Measurements from ENCODE around the gene STXBP4.

STXBP4 gene

GRCh38 chr17:54941285-54941684, 27.3 kb upstream of the STXBP4 start:
- Histone ChIP-seq H3K36me3 (ENCODE audit: control insufficient read depth in 1 of 2, insufficient read depth in 2 of 2, low read length in 2 of 2) (peaks cover 0 to 25% of the 10 kb centered on the region in 2 donors), H3K27ac (ENCODE audit: low read depth, low read length) (no peak overlapping the region), H3K9me3 (ENCODE audit: control insufficient read depth in 1 of 2, low read length in 2 of 2) (no peaks in the 10 kb centered on the region), H3K4me1 (ENCODE audit: control insufficient read depth in 1 of 2, insufficient read depth in 2 of 2, low read length in 2 of 2) (peaks cover 0 to under 1% of the 10 kb centered on the region in 2 donors), H3K27me3 (ENCODE audit: control insufficient read depth in 1 of 2, insufficient read depth in 2 of 2, low read length in 2 of 2) (no peaks in the 10 kb centered on the region), H3K4me3 (ENCODE audit: low read depth in 1 of 2, low read length in 2 of 2) (no peak overlapping the region), H3K9ac (ENCODE audit: low read depth in 1 of 2, low read length in 2 of 2) (no peak overlapping the region)

- H3K9ac ChIP-seq (ENCODE audit: low read depth in 1 of 2, low read length in 2 of 2), result no peak overlapping the region
- H3K9me3 ChIP-seq (ENCODE audit: control insufficient read depth in 1 of 2, low read length in 2 of 2), result no peaks in the 10 kb centered on the region
- H3K27ac ChIP-seq (ENCODE audit: low read depth, low read length), result no peak overlapping the region
- no peak overlapping the region for H3K4me3 ChIP-seq (ENCODE audit: low read depth in 1 of 2, low read length in 2 of 2)
- peaks cover 10 to 31% of the 10 kb centered on the region in 2 donors for H3K4me1 ChIP-seq (ENCODE audit: control insufficient read depth in 1 of 2, insufficient read depth in 2 of 2, low read length in 2 of 2)
- H3K36me3 ChIP-seq (ENCODE audit: control insufficient read depth in 1 of 2, insufficient read depth in 2 of 2, low read length in 2 of 2), result peaks cover 0 to 10% of the 10 kb centered on the region in 2 donors
- no peaks in the 10 kb centered on the region for H3K27me3 ChIP-seq (ENCODE audit: control insufficient read depth in 1 of 2, insufficient read depth in 2 of 2, low read length in 2 of 2)
These were observed 23.8 kb upstream of the STXBP4 start for GRCh38 chr17:54944796-54945195.

- Histone ChIP-seq H3K9ac (ENCODE audit: low read depth in 1 of 2, low read length in 2 of 2) (no peak overlapping the region), H3K9me3 (ENCODE audit: control insufficient read depth in 1 of 2, low read length in 2 of 2) (no peaks in the 10 kb centered on the region), H3K27me3 (ENCODE audit: control insufficient read depth in 1 of 2, insufficient read depth in 2 of 2, low read length in 2 of 2) (no peaks in the 10 kb centered on the region), H3K4me3 (ENCODE audit: low read depth in 1 of 2, low read length in 2 of 2) (no peak overlapping the region), H3K27ac (ENCODE audit: low read depth, low read length) (no peak overlapping the region), H3K36me3 (ENCODE audit: control insufficient read depth in 1 of 2, insufficient read depth in 2 of 2, low read length in 2 of 2) (peaks cover 0 to 8% of the 10 kb centered on the region in 2 donors), H3K4me1 (ENCODE audit: control insufficient read depth in 1 of 2, insufficient read depth in 2 of 2, low read length in 2 of 2) (peaks cover 10 to 34% of the 10 kb centered on the region in 2 donors)
These were observed 23.3 kb upstream of the STXBP4 start for GRCh38 chr17:54945231-54945630.

GRCh38 chr17:54945671-54946070, 22.9 kb upstream of the STXBP4 start:
- Histone ChIP-seq H3K9me3 (ENCODE audit: control insufficient read depth in 1 of 2, low read length in 2 of 2) (no peaks in the 10 kb centered on the region), H3K9ac (ENCODE audit: low read depth in 1 of 2, low read length in 2 of 2) (no peak overlapping the region), H3K27me3 (ENCODE audit: control insufficient read depth in 1 of 2, insufficient read depth in 2 of 2, low read length in 2 of 2) (no peaks in the 10 kb centered on the region), H3K4me3 (ENCODE audit: low read depth in 1 of 2, low read length in 2 of 2) (no peak overlapping the region), H3K4me1 (ENCODE audit: control insufficient read depth in 1 of 2, insufficient read depth in 2 of 2, low read length in 2 of 2) (peaks cover 12 to 38% of the 10 kb centered on the region in 2 donors), H3K36me3 (ENCODE audit: control insufficient read depth in 1 of 2, insufficient read depth in 2 of 2, low read length in 2 of 2) (peaks cover 2 to 8% of the 10 kb centered on the region in 2 donors), H3K27ac (ENCODE audit: low read depth, low read length) (no peak overlapping the region)

- H3K4me1 ChIP-seq (ENCODE audit: control insufficient read depth in 1 of 2, insufficient read depth in 2 of 2, low read length in 2 of 2), result peaks cover 16 to 41% of the 10 kb centered on the region in 2 donors
- H3K9ac ChIP-seq (ENCODE audit: low read depth in 1 of 2, low read length in 2 of 2), result no peak overlapping the region
- no peaks in the 10 kb centered on the region for H3K9me3 ChIP-seq (ENCODE audit: control insufficient read depth in 1 of 2, low read length in 2 of 2)
- H3K27me3 ChIP-seq (ENCODE audit: control insufficient read depth in 1 of 2, insufficient read depth in 2 of 2, low read length in 2 of 2), result no peaks in the 10 kb centered on the region
- H3K4me3 ChIP-seq (ENCODE audit: low read depth in 1 of 2, low read length in 2 of 2), result no peak overlapping the region
- no peak overlapping the region for H3K27ac ChIP-seq (ENCODE audit: low read depth, low read length)
- peaks cover 4 to 8% of the 10 kb centered on the region in 2 donors for H3K36me3 ChIP-seq (ENCODE audit: control insufficient read depth in 1 of 2, insufficient read depth in 2 of 2, low read length in 2 of 2)
These were observed 21.2 kb upstream of the STXBP4 start for GRCh38 chr17:54947396-54947795.

GRCh38 chr17:54948380-54948779, 20.2 kb upstream of the STXBP4 start:
- Histone ChIP-seq H3K4me3 (ENCODE audit: low read depth in 1 of 2, low read length in 2 of 2) (no peak overlapping the region), H3K9ac (ENCODE audit: low read depth in 1 of 2, low read length in 2 of 2) (no peak overlapping the region), H3K9me3 (ENCODE audit: control insufficient read depth in 1 of 2, low read length in 2 of 2) (no peaks in the 10 kb centered on the region), H3K4me1 (ENCODE audit: control insufficient read depth in 1 of 2, insufficient read depth in 2 of 2, low read length in 2 of 2) (peaks cover 16 to 41% of the 10 kb centered on the region in 2 donors), H3K36me3 (ENCODE audit: control insufficient read depth in 1 of 2, insufficient read depth in 2 of 2, low read length in 2 of 2) (peaks cover 4 to 15% of the 10 kb centered on the region in 2 donors), H3K27me3 (ENCODE audit: control insufficient read depth in 1 of 2, insufficient read depth in 2 of 2, low read length in 2 of 2) (no peaks in the 10 kb centered on the region), H3K27ac (ENCODE audit: low read depth, low read length) (no peak overlapping the region)

- peaks cover 4 to 25% of the 10 kb centered on the region in 2 donors for H3K36me3 ChIP-seq (ENCODE audit: control insufficient read depth in 1 of 2, insufficient read depth in 2 of 2, low read length in 2 of 2)
- H3K27ac ChIP-seq (ENCODE audit: low read depth, low read length), result no peak overlapping the region
- peaks cover 16 to 41% of the 10 kb centered on the region in 2 donors for H3K4me1 ChIP-seq (ENCODE audit: control insufficient read depth in 1 of 2, insufficient read depth in 2 of 2, low read length in 2 of 2)
- H3K9ac ChIP-seq (ENCODE audit: low read depth in 1 of 2, low read length in 2 of 2), result no peak overlapping the region
- no peaks in the 10 kb centered on the region for H3K27me3 ChIP-seq (ENCODE audit: control insufficient read depth in 1 of 2, insufficient read depth in 2 of 2, low read length in 2 of 2)
- no peak overlapping the region for H3K4me3 ChIP-seq (ENCODE audit: low read depth in 1 of 2, low read length in 2 of 2)
- no peaks in the 10 kb centered on the region for H3K9me3 ChIP-seq (ENCODE audit: control insufficient read depth in 1 of 2, low read length in 2 of 2)
These were observed 18.4 kb upstream of the STXBP4 start for GRCh38 chr17:54950116-54950515.

GRCh38 chr17:54951286-54951685, 17.3 kb upstream of the STXBP4 start:
- Histone ChIP-seq H3K27me3 (ENCODE audit: control insufficient read depth in 1 of 2, insufficient read depth in 2 of 2, low read length in 2 of 2) (no peaks in the 10 kb centered on the region), H3K36me3 (ENCODE audit: control insufficient read depth in 1 of 2, insufficient read depth in 2 of 2, low read length in 2 of 2) (peaks cover 4 to 36% of the 10 kb centered on the region in 2 donors), H3K27ac (ENCODE audit: low read depth, low read length) (no peak overlapping the region), H3K9me3 (ENCODE audit: control insufficient read depth in 1 of 2, low read length in 2 of 2) (no peaks in the 10 kb centered on the region), H3K4me1 (ENCODE audit: control insufficient read depth in 1 of 2, insufficient read depth in 2 of 2, low read length in 2 of 2) (peaks cover 16 to 40% of the 10 kb centered on the region in 2 donors), H3K9ac (ENCODE audit: low read depth in 1 of 2, low read length in 2 of 2) (no peak overlapping the region), H3K4me3 (ENCODE audit: low read depth in 1 of 2, low read length in 2 of 2) (no peak overlapping the region)

GRCh38 chr17:54956791-54957190, 11.8 kb upstream of the STXBP4 start:
- Histone ChIP-seq H3K4me3 (ENCODE audit: low read depth in 1 of 2, low read length in 2 of 2) (no peak overlapping the region), H3K9me3 (ENCODE audit: control insufficient read depth in 1 of 2, low read length in 2 of 2) (no peaks in the 10 kb centered on the region), H3K27ac (ENCODE audit: low read depth, low read length) (no peak overlapping the region), H3K9ac (ENCODE audit: low read depth in 1 of 2, low read length in 2 of 2) (no peak overlapping the region), H3K36me3 (ENCODE audit: control insufficient read depth in 1 of 2, insufficient read depth in 2 of 2, low read length in 2 of 2) (peaks cover 21 to 73% of the 10 kb centered on the region in 2 donors), H3K27me3 (ENCODE audit: control insufficient read depth in 1 of 2, insufficient read depth in 2 of 2, low read length in 2 of 2) (no peaks in the 10 kb centered on the region), H3K4me1 (ENCODE audit: control insufficient read depth in 1 of 2, insufficient read depth in 2 of 2, low read length in 2 of 2) (no peaks in the 10 kb centered on the region)

- H3K9me3 ChIP-seq (ENCODE audit: control insufficient read depth in 1 of 2, low read length in 2 of 2), result no peaks in the 10 kb centered on the region
- no peak overlapping the region for H3K27ac ChIP-seq (ENCODE audit: low read depth, low read length)
- H3K36me3 ChIP-seq (ENCODE audit: control insufficient read depth in 1 of 2, insufficient read depth in 2 of 2, low read length in 2 of 2), result peaks cover 5 to 24% of the 10 kb centered on the region in 2 donors
- no peaks in the 10 kb centered on the region for H3K27me3 ChIP-seq (ENCODE audit: control insufficient read depth in 1 of 2, insufficient read depth in 2 of 2, low read length in 2 of 2)
- H3K4me3 ChIP-seq (ENCODE audit: low read depth in 1 of 2, low read length in 2 of 2), result peak overlapping the region; percentile 96 to 98
- H3K9ac ChIP-seq (ENCODE audit: low read depth in 1 of 2, low read length in 2 of 2), result peak overlapping the region; percentile 86 to 92
- H3K4me1 ChIP-seq (ENCODE audit: control insufficient read depth in 1 of 2, insufficient read depth in 2 of 2, low read length in 2 of 2), result peaks cover 21 to 28% of the 10 kb centered on the region in 2 donors
These were observed 824 bp upstream of the STXBP4 start for GRCh38 chr17:54967621-54968261.

All from duodenal mucosa (tissue), 2 donors.